ENCODE data around the gene PLXNA4.
"Not testable (repeated sequence)": the region's sequence is repeated elsewhere in the genome, so short reads cannot be mapped to it uniquely, and the experiment has no call there.

- TF ChIP-seq CTCF (IDR thresholded peaks at IDR 0.05; ENCODE audit: low read depth, low read length); EZH2phosphoT487 (IDR thresholded peaks at IDR 0.05; ENCODE audit: low read depth): not testable (repeated sequence)
These were observed 397.7 kb downstream of the PLXNA4 start for GRCh38 chr7:132178402-132179079.
